Caco-2 (cell line): Measurements from ENCODE around the gene CAMK1D. TPM values are rescaled to one million over a fixed set of nuclear protein-coding genes. Genes with fewer than 3 reads are reported as not detected.
A peak's percentile ranks its signal among the peaks of the same experiment; 100 is the strongest.

Source experiments
- BruUV-seq: library from RNA; stranded (reverse); fragments of 400-500 nt; replicated peaks from 2 replicates; lab custom pipeline; 2021; lab: Mats Ljungman, UMichigan
- CTCF ChIA-PET: fragments of 300-600 bp; sonication (Branson Sonifier 250); formaldehyde crosslinking; loops from one replicate; lab custom pipeline; 2022; ENCODE audit warnings: antibody characterized with exemption; lab: Charles Lee
- POLR2A ChIA-PET: fragments of 300-600 bp; sonication (Branson Sonifier 250); formaldehyde crosslinking; loops from one replicate; lab custom pipeline; 2022; ENCODE audit warnings: antibody characterized with exemption; lab: Charles Lee
- DNase-seq, 2 experiments: peaks; one replicate each; pipeline versions ENCODE4 v3.0.0 to v3.0.0-alpha.2; 2020 to 2022
- H3K27me3 ChIP-seq: replicated peaks from 2 replicates; pipeline ENCODE4 v1.6.0; 2011; ENCODE audit warnings: low read length; ENCODE audit not compliant: control insufficient read depth, insufficient read depth
- H3K36me3 ChIP-seq: 2 replicates; pipeline ENCODE4 v1.5.1; 2011; ENCODE audit warnings: low read length; ENCODE audit not compliant: control insufficient read depth, insufficient read depth
- H3K4me1 ChIP-seq: fragments of 250-450 bp; sonication (Bioruptor Pico); 2 replicates; pipeline ENCODE4 v1.5.1; 2020; ENCODE audit warnings: mild to moderate bottlenecking
- H3K4me3 ChIP-seq: 2 replicates; pipeline ENCODE4 v1.5.1; 2011; ENCODE audit warnings: low read depth, mild to moderate bottlenecking, control low read depth, low read length
- H3K9me3 ChIP-seq: fragments of 250-450 bp; sonication (Bioruptor Pico); 2 replicates; pipeline ENCODE4 v1.5.1; 2020; ENCODE audit warnings: mild to moderate bottlenecking, moderate library complexity
- H3K27ac Mint-ChIP-seq: one replicate; pipeline ENCODE4 v1.8.0; 2022; ENCODE audit warnings: mixed read lengths; ENCODE audit not compliant: unreplicated experiment
- H3K27me3 Mint-ChIP-seq: one replicate; pipeline ENCODE4 v1.8.0; 2022; ENCODE audit warnings: mixed read lengths; ENCODE audit not compliant: insufficient read depth, unreplicated experiment
- H3K36me3 Mint-ChIP-seq: one replicate; pipeline ENCODE4 v1.8.0; 2022; ENCODE audit warnings: mild to moderate bottlenecking, mixed read lengths; ENCODE audit not compliant: insufficient read depth, unreplicated experiment
- H3K4me1 Mint-ChIP-seq: one replicate; pipeline ENCODE4 v1.8.0; 2022; ENCODE audit warnings: low read depth, mixed read lengths; ENCODE audit not compliant: unreplicated experiment
- H3K4me3 Mint-ChIP-seq: one replicate; pipeline ENCODE4 v1.8.0; 2022; ENCODE audit warnings: mild to moderate bottlenecking, moderate library complexity, mixed read lengths; ENCODE audit not compliant: unreplicated experiment
- H3K9me3 Mint-ChIP-seq: one replicate; pipeline ENCODE4 v1.8.0; 2022; ENCODE audit warnings: mixed read lengths; ENCODE audit not compliant: unreplicated experiment
- intact Hi-C: fragments of 100-400 bp; cut with micrococcal nuclease; formaldehyde crosslinking; loops from one replicate; pipeline ENCODE4 v1.10.0; 2022; ENCODE audit not compliant: unreplicated experiment
- total RNA-seq: library from RNA; stranded (reverse); gene quantifications from 2 replicates; pipeline ENCODE4 v1.2.3, GENCODE V29; 2022
- TF ChIP-seq, protein P1 (sequence below), 2 experiments: fragments of 200-600 bp in 1 of 2; IDR thresholded peaks; 1 replicate in 1 of 2; 2 replicates in 1 of 2; pipeline versions ENCODE4 v1.5.1 to v1.8.0; 2011 to 2022; ENCODE audit warnings: antibody characterized with exemption in 1 of 2, control low read depth in 1 of 2, inconsistent platforms in 1 of 2, low read depth in 1 of 2, low read length in 1 of 2, mild to moderate bottlenecking in 1 of 2, moderate library complexity in 1 of 2; ENCODE audit not compliant: insufficient read depth in 1 of 2, severe bottlenecking in 1 of 2, unreplicated experiment in 1 of 2

CAMK1D gene
- total RNA-seq, 1 experiment from 2014 or later: 10.9 TPM

DNA sequence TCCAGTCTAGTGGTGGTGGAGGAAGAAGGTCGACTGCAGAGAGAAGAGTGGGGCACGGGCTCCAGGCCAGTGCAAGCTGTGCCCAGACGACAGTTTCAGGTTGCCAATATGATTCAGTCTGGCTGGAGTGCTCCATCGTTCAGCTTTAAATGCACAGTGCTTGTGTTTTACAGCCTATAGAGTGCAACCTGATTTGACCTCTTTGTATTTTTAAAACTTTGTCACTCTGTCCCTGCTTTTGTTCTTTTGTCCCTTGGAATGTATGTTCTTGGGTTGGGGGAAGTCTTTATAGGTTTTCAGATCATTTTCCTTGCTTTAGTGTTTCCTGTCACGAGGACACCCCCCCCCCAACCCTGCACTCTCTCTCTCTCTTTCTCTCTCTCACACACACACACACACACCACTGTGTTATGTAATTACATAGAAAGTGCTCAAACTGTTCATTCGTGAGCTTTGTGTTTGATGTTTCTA, 198.0 kb downstream of the CAMK1D start:
- Mint-ChIP-seq H3K36me3 (peaks cover 7% of the 10 kb centered on the region), H3K27me3 (no peaks in the 10 kb centered on the region)
- CTCF ChIA-PET: no interaction called here

DNA sequence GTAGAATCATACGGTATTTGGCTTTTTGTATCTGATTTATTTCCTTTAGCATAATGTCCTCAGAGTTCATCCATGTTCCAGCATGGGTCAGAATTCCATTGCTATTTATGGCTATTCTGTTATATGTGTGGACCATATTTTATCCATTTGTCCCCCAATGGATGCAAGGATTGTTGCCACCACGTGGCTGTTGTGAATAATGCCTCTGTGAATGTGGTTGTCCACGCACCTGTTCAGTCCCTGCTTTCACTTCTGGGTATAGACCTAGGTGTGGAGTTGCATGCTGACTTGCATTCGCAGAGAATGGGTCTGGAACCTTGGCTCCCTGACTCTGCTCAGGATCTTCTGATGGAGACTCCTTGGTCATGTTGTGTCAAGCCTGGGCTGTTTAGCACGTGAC, 199.9 kb downstream of the CAMK1D start:
- POLR2A ChIA-PET: no interaction called here
- Mint-ChIP-seq H3K9me3 (peaks cover 19% of the 10 kb centered on the region), H3K36me3 (peaks cover 7% of the 10 kb centered on the region), H3K4me3 (no peak overlapping the region), H3K27me3 (no peaks in the 10 kb centered on the region), H3K27ac (no peak overlapping the region), H3K4me1 (peaks cover 8% of the 10 kb centered on the region)
- intact Hi-C loops: loop anchor here (1.0 kb wide), 1 partner anchor 285 kb away; no protein-coding TSS in a partner anchor
- no peaks in the 10 kb centered on the region for H3K4me1 ChIP-seq
- H3K36me3 ChIP-seq: no peaks in the 10 kb centered on the region
- H3K27me3 ChIP-seq: no peaks in the 10 kb centered on the region
- DNase-seq: peak; percentile 31 to 40
- no TSS peak for BruUV-seq
- TF ChIP-seq, protein P1, sequence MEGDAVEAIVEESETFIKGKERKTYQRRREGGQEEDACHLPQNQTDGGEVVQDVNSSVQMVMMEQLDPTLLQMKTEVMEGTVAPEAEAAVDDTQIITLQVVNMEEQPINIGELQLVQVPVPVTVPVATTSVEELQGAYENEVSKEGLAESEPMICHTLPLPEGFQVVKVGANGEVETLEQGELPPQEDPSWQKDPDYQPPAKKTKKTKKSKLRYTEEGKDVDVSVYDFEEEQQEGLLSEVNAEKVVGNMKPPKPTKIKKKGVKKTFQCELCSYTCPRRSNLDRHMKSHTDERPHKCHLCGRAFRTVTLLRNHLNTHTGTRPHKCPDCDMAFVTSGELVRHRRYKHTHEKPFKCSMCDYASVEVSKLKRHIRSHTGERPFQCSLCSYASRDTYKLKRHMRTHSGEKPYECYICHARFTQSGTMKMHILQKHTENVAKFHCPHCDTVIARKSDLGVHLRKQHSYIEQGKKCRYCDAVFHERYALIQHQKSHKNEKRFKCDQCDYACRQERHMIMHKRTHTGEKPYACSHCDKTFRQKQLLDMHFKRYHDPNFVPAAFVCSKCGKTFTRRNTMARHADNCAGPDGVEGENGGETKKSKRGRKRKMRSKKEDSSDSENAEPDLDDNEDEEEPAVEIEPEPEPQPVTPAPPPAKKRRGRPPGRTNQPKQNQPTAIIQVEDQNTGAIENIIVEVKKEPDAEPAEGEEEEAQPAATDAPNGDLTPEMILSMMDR (IDR thresholded peaks at IDR 0.05; ENCODE audit: insufficient read depth in 1 of 2, low read depth in 1 of 2, low read length in 1 of 2, severe bottlenecking in 1 of 2, unreplicated experiment in 1 of 2): peak; percentile 18 to 26
- H3K4me3 ChIP-seq: no peak overlapping the region
- no peaks in the 10 kb centered on the region for H3K9me3 ChIP-seq
- CTCF ChIA-PET: no interaction called here

More for the DNA sequence above, 198.0 kb downstream of the CAMK1D start:
- Histone ChIP-seq H3K4me1 (no peaks in the 10 kb centered on the region), H3K4me3 (no peak overlapping the region), H3K36me3 (no peaks in the 10 kb centered on the region), H3K27me3 (no peaks in the 10 kb centered on the region), H3K9me3 (no peaks in the 10 kb centered on the region)
- peak in 1 of 2 experiments; percentile 23 for DNase-seq
- peaks cover 8% of the 10 kb centered on the region for H3K4me1 Mint-ChIP-seq
- H3K27ac Mint-ChIP-seq: no peak overlapping the region
- H3K9me3 Mint-ChIP-seq: peaks cover 19% of the 10 kb centered on the region
- TF ChIP-seq, protein P1 (IDR thresholded peaks at IDR 0.05; ENCODE audit: insufficient read depth in 1 of 2, low read depth in 1 of 2, low read length in 1 of 2, severe bottlenecking in 1 of 2, unreplicated experiment in 1 of 2): no peak
- intact Hi-C loops: no loop called here
- POLR2A ChIA-PET: no interaction called here
- H3K4me3 Mint-ChIP-seq: no peak overlapping the region
- BruUV-seq: no TSS peak

DNA sequence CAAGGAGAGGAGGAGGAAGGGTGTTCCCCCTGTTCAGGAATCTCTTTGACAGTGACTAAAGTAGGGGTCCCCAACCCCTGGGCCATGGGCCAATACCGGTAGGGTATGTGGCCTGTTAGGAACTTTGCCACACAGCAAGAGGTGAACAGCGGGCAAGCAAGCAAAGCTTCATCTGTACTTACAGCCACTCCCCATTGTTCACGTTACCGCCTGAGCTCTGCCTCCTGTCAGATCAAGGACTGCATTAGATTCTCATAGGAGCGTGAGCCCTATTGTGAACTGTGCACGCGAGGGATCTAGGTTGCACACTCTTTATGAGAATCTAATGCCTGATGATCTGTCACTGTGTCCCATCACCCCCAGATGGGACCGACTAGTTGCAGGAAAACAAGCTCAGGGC, 201.6 kb downstream of the CAMK1D start:
- Mint-ChIP-seq H3K4me1 (peaks cover 8% of the 10 kb centered on the region), H3K27ac (no peak overlapping the region), H3K9me3 (peaks cover 5% of the 10 kb centered on the region), H3K27me3 (no peaks in the 10 kb centered on the region), H3K36me3 (peaks cover 4% of the 10 kb centered on the region), H3K4me3 (no peak overlapping the region)
- no TSS peak for BruUV-seq
- Histone ChIP-seq H3K36me3 (no peaks in the 10 kb centered on the region), H3K4me3 (no peak overlapping the region), H3K9me3 (no peaks in the 10 kb centered on the region), H3K27me3 (no peaks in the 10 kb centered on the region), H3K4me1 (no peaks in the 10 kb centered on the region)
- TF ChIP-seq, protein P1 (IDR thresholded peaks at IDR 0.05; ENCODE audit: insufficient read depth in 1 of 2, low read depth in 1 of 2, low read length in 1 of 2, severe bottlenecking in 1 of 2, unreplicated experiment in 1 of 2): no peak
- intact Hi-C loops: no loop called here
- ChIA-PET CTCF (no interaction called here), POLR2A (no interaction called here)
- DNase-seq: peak in 1 of 2 experiments; percentile 26
